DND-41 (cell line): ENCODE results near the gene LUZP1.

ENCODE experiments used
- ATAC-seq: fragments of 200-7000 bp; cut with Tn5 transposase; 3 replicates; pipeline ENCODE4 v1.9.1; 2021; ENCODE audit warnings: low read depth; ENCODE audit not compliant: insufficient read depth
- DNase-seq: peaks from one replicate; pipeline ENCODE4 v3.0.0-alpha.2; 2020
- H2AFZ ChIP-seq: 2 replicates; pipeline ENCODE4 v1.6.0; 2012; ENCODE audit warnings: low read depth, low read length
- H3K27ac ChIP-seq: 2 replicates; pipeline ENCODE4 v1.5.1; 2012; ENCODE audit warnings: low read length, inconsistent platforms
- H3K27me3 ChIP-seq: fragments of 200-600 bp; sonication (generic); 2 replicates; pipeline ENCODE4 v1.6.0; 2012; ENCODE audit warnings: low read length, mild to moderate bottlenecking, inconsistent platforms; ENCODE audit not compliant: insufficient read depth, poor library complexity
- H3K36me3 ChIP-seq: 2 replicates; pipeline ENCODE4 v1.5.1; 2012; ENCODE audit warnings: low read length, inconsistent platforms; ENCODE audit not compliant: insufficient read depth
- H3K4me1 ChIP-seq: 2 replicates; pipeline ENCODE4 v1.5.1; 2012; ENCODE audit warnings: mild to moderate bottlenecking, low read length; ENCODE audit not compliant: insufficient read depth
- H3K4me2 ChIP-seq: 2 replicates; pipeline ENCODE4 v1.6.0; 2012; ENCODE audit warnings: mild to moderate bottlenecking, moderate library complexity, low read length, inconsistent platforms; ENCODE audit not compliant: insufficient read depth
- H3K4me3 ChIP-seq, 2 experiments: fragments of 200-600 bp in 1 of 2; shearing (Covaris generic) in 1 of 2; 2 replicates each; pipeline ENCODE4 v1.5.1; 2012 to 2016; ENCODE audit warnings: inconsistent platforms in 2 of 2, low read length in 2 of 2, mild to moderate bottlenecking in 2 of 2, low read depth in 1 of 2, moderate library complexity in 1 of 2
- H3K79me2 ChIP-seq: 2 replicates; pipeline ENCODE4 v1.6.0; 2012; ENCODE audit warnings: low read length, inconsistent platforms; ENCODE audit not compliant: insufficient read depth
- H3K9ac ChIP-seq: 2 replicates; pipeline ENCODE4 v1.6.0; 2012; ENCODE audit warnings: low read depth, mild to moderate bottlenecking, inconsistent platforms, low read length, moderate library complexity
- H3K9me3 ChIP-seq: 2 replicates; pipeline ENCODE4 v1.5.1; 2012; ENCODE audit warnings: low read length, moderate library complexity, mild to moderate bottlenecking, inconsistent platforms; ENCODE audit not compliant: insufficient read depth, severe bottlenecking
- H4K20me1 ChIP-seq: 2 replicates; pipeline ENCODE4 v1.6.0; 2012; ENCODE audit warnings: low read length; ENCODE audit not compliant: insufficient read depth
- CTCF ChIP-seq: IDR thresholded peaks from 2 replicates; pipeline ENCODE4 v1.5.1; 2012; ENCODE audit warnings: borderline replicate concordance, low read length, moderate library complexity, mild to moderate bottlenecking; ENCODE audit not compliant: poor library complexity, severe bottlenecking; ENCODE audit errors: extremely low read depth
- EZH2 ChIP-seq: IDR thresholded peaks from 3 replicates; pipeline ENCODE4 v1.6.1; 2012; ENCODE audit warnings: borderline replicate concordance, low read depth, mild to moderate bottlenecking, moderate library complexity, low read length, inconsistent platforms; ENCODE audit not compliant: severe bottlenecking

The LUZP1 gene

GRCh38 chr1:23079025-23079424 is 89.6 kb downstream of the LUZP1 start:
- no peak overlapping the region for H3K4me3 ChIP-seq
- H3K4me2 ChIP-seq = no peak overlapping the region
- H3K36me3 ChIP-seq = peaks cover 89% of the 10 kb centered on the region

GRCh38 chr1:23074012-23074411 is 94.6 kb downstream of the LUZP1 start:
- Histone ChIP-seq H3K4me1 (no peaks in the 10 kb centered on the region), H4K20me1 (no peaks in the 10 kb centered on the region), H3K9ac (no peak overlapping the region), H3K4me3 (no peak overlapping the region), H3K79me2 (no peaks in the 10 kb centered on the region), H3K27ac (no peak overlapping the region), H3K36me3 (peaks cover 85% of the 10 kb centered on the region), H3K9me3 (no peaks in the 10 kb centered on the region), H2AFZ (no peak overlapping the region), H3K4me2 (no peak overlapping the region), H3K27me3 (no peaks in the 10 kb centered on the region)
- ATAC-seq (no peak), DNase-seq (no peak)
- TF ChIP-seq EZH2 (no peak), CTCF (no peak)

More at GRCh38 chr1:23079025-23079424, 89.6 kb downstream of the LUZP1 start:
- H3K9me3 ChIP-seq = no peaks in the 10 kb centered on the region
- no peaks in the 10 kb centered on the region for H3K4me1 ChIP-seq
- H3K79me2 ChIP-seq = no peaks in the 10 kb centered on the region
- no peak for TF ChIP-seq CTCF
- no peak for TF ChIP-seq EZH2
- H2AFZ ChIP-seq = no peak overlapping the region
- H3K9ac ChIP-seq = no peak overlapping the region
- no peak overlapping the region for H3K27ac ChIP-seq
- ATAC-seq (no peak), DNase-seq (no peak)
- no peaks in the 10 kb centered on the region for H3K27me3 ChIP-seq
- H4K20me1 ChIP-seq = peaks cover 3% of the 10 kb centered on the region; the same call in 1 of the 2 replicates

- no peak overlapping the region for H2AFZ ChIP-seq
- H3K27me3 ChIP-seq = no peaks in the 10 kb centered on the region
- ATAC-seq (no peak), DNase-seq (no peak)
- H3K4me2 ChIP-seq = no peak overlapping the region
- H4K20me1 ChIP-seq = peaks cover 11% of the 10 kb centered on the region; the same call in 1 of the 2 replicates
- H3K79me2 ChIP-seq = peaks cover 15% of the 10 kb centered on the region
- H3K9me3 ChIP-seq = no peaks in the 10 kb centered on the region
- no peak overlapping the region for H3K4me3 ChIP-seq
- peaks cover 93% of the 10 kb centered on the region for H3K36me3 ChIP-seq
- H3K4me1 ChIP-seq = no peaks in the 10 kb centered on the region
- H3K9ac ChIP-seq = no peak overlapping the region
- H3K27ac ChIP-seq = no peak overlapping the region
- TF ChIP-seq EZH2 (no peak), CTCF (no peak)
These were observed 99.0 kb downstream of the LUZP1 start for GRCh38 chr1:23069675-23070074.

GRCh38 chr1:23069149-23069548 is 99.5 kb downstream of the LUZP1 start:
- Histone ChIP-seq H3K9ac (no peak overlapping the region), H3K36me3 (peaks cover 95% of the 10 kb centered on the region), H4K20me1 (peaks cover 15% of the 10 kb centered on the region; the same call in 1 of the 2 replicates), H3K9me3 (no peaks in the 10 kb centered on the region), H2AFZ (no peak overlapping the region), H3K27me3 (no peaks in the 10 kb centered on the region), H3K4me1 (no peaks in the 10 kb centered on the region), H3K27ac (no peak overlapping the region), H3K79me2 (peaks cover 19% of the 10 kb centered on the region), H3K4me3 (no peak overlapping the region), H3K4me2 (no peak overlapping the region)
- TF ChIP-seq CTCF = no peak
- TF ChIP-seq EZH2 = no peak
- no peak for ATAC-seq
- no peak for DNase-seq
